Heart right ventricle (tissue), 16 donors: ENCODE measurements around the gene CCDC8. TPM values are rescaled to one million over a fixed set of nuclear protein-coding genes. Genes with fewer than 3 reads are reported as not detected.

Source experiments
- ATAC-seq, 8 donors: fragments of 200-7000 bp; cut with Tn5 transposase; one replicate each; pipeline ENCODE4 v1.9.1; 2020; ENCODE audit warnings: mild to moderate bottlenecking in 8 of 8, moderate library complexity in 8 of 8, moderate number of reproducible peaks in 1 of 8
- DNase-seq, 2 donors: peaks; one replicate each; pipeline ENCODE4 v3.0.0-alpha.2; 2020
- H3K27ac ChIP-seq, 10 donors: fragments of 200-600 bp; sonication (generic) in 2 of 10; one replicate each; pipeline versions ENCODE4 v1.5.0 to v1.8.0; 2020 to 2022; ENCODE audit warnings: mild to moderate bottlenecking in 3 of 10
- H3K27me3 ChIP-seq, 7 donors: fragments of 200-600 bp; one replicate each; pipeline ENCODE4 v1.8.0; 2021 to 2022; ENCODE audit warnings: mild to moderate bottlenecking in 2 of 7
- H3K36me3 ChIP-seq, 9 donors: fragments of 200-600 bp; sonication (generic) in 1 of 9; one replicate each; pipeline versions ENCODE4 v1.5.0 to v1.8.0; 2020 to 2022; ENCODE audit warnings: mild to moderate bottlenecking in 2 of 9
- H3K4me1 ChIP-seq, 9 donors: fragments of 200-600 bp; sonication (generic) in 1 of 9; one replicate each; pipeline versions ENCODE4 v1.5.0 to v1.8.0; 2020 to 2022; ENCODE audit warnings: mild to moderate bottlenecking in 4 of 9
- H3K4me3 ChIP-seq, 10 donors: fragments of 200-600 bp; sonication (generic) in 2 of 10; one replicate each; pipeline versions ENCODE4 v1.5.0 to v1.8.0; 2020 to 2022; ENCODE audit warnings: mild to moderate bottlenecking in 7 of 10, moderate library complexity in 2 of 10
- H3K9me3 ChIP-seq, 11 donors: fragments of 200-600 bp in 10 of 11; sonication (generic) in 2 of 11; one replicate each; pipeline versions ENCODE4 v1.5.0 to v1.8.0; 2013 to 2022; ENCODE audit warnings: mild to moderate bottlenecking in 2 of 11, control low read depth in 1 of 11, moderate library complexity in 1 of 11
- CTCF ChIP-seq, 9 donors: fragments of 200-600 bp; sonication (generic) in 2 of 9; IDR thresholded peaks; one replicate each; pipeline versions ENCODE4 v1.5.0 to v1.8.0; 2021 to 2022; ENCODE audit warnings: antibody characterized with exemption in 9 of 9, mild to moderate bottlenecking in 5 of 9, moderate library complexity in 1 of 9
- WGBS, 2 donors: extraction: QIAGEN DNeasy Blood & Tissue Kit; methylation state at CpG; one replicate each; pipeline ENCODE4 v1.1.7; 2013; ENCODE audit warnings: inconsistent platforms in 1 of 2; 5-methylcytosine and 5-hydroxymethylcytosine counted together
- intact Hi-C, 10 donors: fragments of 100-400 bp; cut with DNase I; formaldehyde crosslinking; loops; one replicate each; pipeline versions ENCODE4 v1.11.1 to v1.14.2; 2022
- polyA plus RNA-seq, 2 donors: library from polyadenylated mRNA; stranded (reverse); fragments of 200-250 nt; gene quantifications; one replicate each; pipeline ENCODE4 v1.2.3, GENCODE V29; 2013
- total RNA-seq, 10 donors: library from RNA; stranded (reverse); fragmentation: NEBNext Ultra II Directional in 3 of 10; extraction: Animal tissue kit (Norgen Biotek cat#: 25700) in 3 of 10; gene quantifications; one replicate each; pipeline versions ENCODE4 v1.2.1 to v1.2.4, GENCODE V29; 2021 to 2023
- donor health status: Arrhythmogenic right ventricular cardiomyopathy.
- donor health status: ischemic (EF 13 %, LVEDD 7.1; RV severe dilation, severe dysfunction).
- donor health status: healthy with polysubstance abuse.
- donor health status: DM: no; HTN: yes; CAD: no.
- donor health status: DM: no; HTN: no; CAD: no.
- donor health status: ischemic (EF 25% LVEDD 6.9; RV normal size, moderate dysfunction).
- donor health status: ischemic (EF 25% LVEDD 5.7; RV mildly dilated, moderate dysfunction).
- donor health status: healthy.
- donor health status: DM: yes; HTN: yes; CAD: no.
- donor health status: Ischemic cardiomyopathy.
- donor health status: ischemic (EF 35%, LVEDD 5.7; RV mildly dilated, moderate dysfunction).
- donor health status: nonischemic (EF 11% LVEDD 7.7; RV severe dilation, severe dysfunction).
- donor health status: DM: yes; HTN: yes; CAD: no.
- donor health status: PGD.
- donor health status: ischemic (EF 29% LVEDD 5.4; RV normal size, mild dysfunction).
- donor health status: nonischemic (EF 23%, LVEDD 6.1; RV moderate dilation, normal function).

CCDC8 gene
- total and polyA plus RNA-seq, 12 donors = 14.4 to 37.3 (median 28.1) TPM

- Histone ChIP-seq H3K27ac (peak overlapping the region in 1 of 10 donors; percentile 22), H3K4me1 (peaks cover 0 to 15% (median 0%) of the 10 kb centered on the region in 9 donors), H3K9me3 (peaks cover 0 to 12% (median 0%) of the 10 kb centered on the region in 11 donors), H3K36me3 (no peaks in the 10 kb centered on the region), H3K27me3 (peaks cover 0 to 13% (median 0%) of the 10 kb centered on the region in 7 donors), H3K4me3 (no peak overlapping the region)
- TF ChIP-seq CTCF (IDR thresholded peaks at IDR 0.05) = no peak
- DNase-seq (no peak), ATAC-seq (no peak)
- intact Hi-C loops = no loop called here
- 50 to 52% methylated on average over 4 of the region's 4 CpGs for WGBS, 2 donors
Measured at GRCh38 chr19:46452186-46452585, 38.8 kb upstream of the CCDC8 start.

DNA sequence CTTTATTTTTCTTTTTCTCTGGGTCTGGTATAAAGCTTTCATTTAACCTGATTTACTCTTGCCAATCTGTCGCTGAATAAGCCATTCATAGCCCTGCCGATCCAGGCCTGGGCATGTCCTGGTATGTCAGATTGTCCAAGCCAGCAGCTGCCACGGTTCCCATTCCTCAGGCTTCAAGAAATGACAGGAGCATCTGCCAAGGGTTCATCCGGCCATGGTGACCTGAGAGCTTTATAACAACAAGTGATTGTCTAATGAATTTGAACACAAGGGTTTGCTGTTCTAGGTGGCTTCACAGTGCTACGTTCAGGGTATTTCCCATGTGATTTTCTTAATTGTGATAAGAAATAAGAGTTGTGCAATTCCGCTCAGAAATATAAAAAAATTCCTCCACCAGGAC, 38.0 kb upstream of the CCDC8 start:
- Histone ChIP-seq H3K4me3 (no peak overlapping the region), H3K27ac (peak overlapping the region in 2 of 10 donors; percentile 23 to 45), H3K9me3 (peaks cover 0 to 12% (median 0%) of the 10 kb centered on the region in 11 donors), H3K4me1 (peaks cover 0 to 19% (median 0%) of the 10 kb centered on the region in 9 donors), H3K36me3 (no peaks in the 10 kb centered on the region), H3K27me3 (peaks cover 0 to 7% (median 0%) of the 10 kb centered on the region in 7 donors)
- 36 to 42% methylated on average over 6 of the region's 6 CpGs for WGBS, 2 donors
- intact Hi-C loops = no loop called here
- no peak for TF ChIP-seq CTCF (IDR thresholded peaks at IDR 0.05)
- ATAC-seq (peak in 1 of 8 donors; percentile 20), DNase-seq (no peak)

DNA sequence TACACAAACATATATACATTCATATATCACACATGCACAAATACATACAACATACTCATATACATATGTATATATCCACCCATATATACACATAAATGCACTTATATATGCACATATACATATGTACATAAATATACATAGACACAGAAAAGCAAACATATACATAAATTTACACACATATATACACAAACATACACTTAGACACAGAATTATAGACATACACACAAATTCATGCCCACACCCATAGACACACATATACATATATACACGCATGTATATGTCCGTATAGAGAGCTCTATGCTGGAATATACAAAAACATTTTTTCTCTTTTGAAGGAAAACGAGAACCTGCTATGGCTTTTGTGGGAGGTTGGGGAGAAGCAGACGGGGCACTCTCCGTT, 37.4 kb upstream of the CCDC8 start:
- DNase-seq (no peak), ATAC-seq (no peak)
- Histone ChIP-seq H3K9me3 (peaks cover 0 to 12% (median 0%) of the 10 kb centered on the region in 11 donors), H3K27ac (peak overlapping the region in 2 of 10 donors; percentile 23 to 45), H3K36me3 (no peaks in the 10 kb centered on the region), H3K27me3 (peaks cover 0 to 6% (median 0%) of the 10 kb centered on the region in 7 donors), H3K4me3 (no peak overlapping the region), H3K4me1 (peaks cover 0 to 19% (median 0%) of the 10 kb centered on the region in 9 donors)
- no peak for TF ChIP-seq CTCF (IDR thresholded peaks at IDR 0.05)
- WGBS, 2 donors = 45 to 63% methylated on average over 5 of the region's 5 CpGs
- intact Hi-C loops = no loop called here

- 49 to 50% methylated on average over 7 of the region's 7 CpGs for WGBS, 2 donors
- Histone ChIP-seq H3K9me3 (peaks cover 0 to 12% (median 0%) of the 10 kb centered on the region in 11 donors), H3K27me3 (no peaks in the 10 kb centered on the region), H3K4me1 (peaks cover 0 to 19% (median 0%) of the 10 kb centered on the region in 9 donors), H3K4me3 (no peak overlapping the region), H3K27ac (no peak overlapping the region), H3K36me3 (no peaks in the 10 kb centered on the region)
- DNase-seq (no peak), ATAC-seq (no peak)
- intact Hi-C loops = no loop called here
- no peak for TF ChIP-seq CTCF (IDR thresholded peaks at IDR 0.05)
Measured at GRCh38 chr19:46449228-46449627, 35.9 kb upstream of the CCDC8 start.
